AG09309 (cell line): ENCODE results near the gene CLRN3.

ENCODE experiments used
- DNase-seq: peaks from one replicate; pipeline ENCODE4 v3.0.0-alpha.2; 2010; ENCODE audit warnings: low read depth
- H3K4me3 ChIP-seq: 2 replicates; pipeline ENCODE4 v1.5.1; 2011; ENCODE audit warnings: mild to moderate bottlenecking, low read depth, low read length, moderate library complexity; ENCODE audit not compliant: control insufficient read depth
- TF ChIP-seq, protein P1 (sequence below): IDR thresholded peaks from 2 replicates; pipeline ENCODE4 v1.5.1; 2011; ENCODE audit warnings: mild to moderate bottlenecking, low read depth, low read length, inconsistent platforms; ENCODE audit not compliant: insufficient read depth, control insufficient read depth; ENCODE audit errors: missing control alignments

Gene CLRN3

GRCh38 chr10:127890216-127890615 is 2.5 kb downstream of the CLRN3 start:
- H3K4me3 ChIP-seq = no peak overlapping the region
- TF ChIP-seq, protein P1, sequence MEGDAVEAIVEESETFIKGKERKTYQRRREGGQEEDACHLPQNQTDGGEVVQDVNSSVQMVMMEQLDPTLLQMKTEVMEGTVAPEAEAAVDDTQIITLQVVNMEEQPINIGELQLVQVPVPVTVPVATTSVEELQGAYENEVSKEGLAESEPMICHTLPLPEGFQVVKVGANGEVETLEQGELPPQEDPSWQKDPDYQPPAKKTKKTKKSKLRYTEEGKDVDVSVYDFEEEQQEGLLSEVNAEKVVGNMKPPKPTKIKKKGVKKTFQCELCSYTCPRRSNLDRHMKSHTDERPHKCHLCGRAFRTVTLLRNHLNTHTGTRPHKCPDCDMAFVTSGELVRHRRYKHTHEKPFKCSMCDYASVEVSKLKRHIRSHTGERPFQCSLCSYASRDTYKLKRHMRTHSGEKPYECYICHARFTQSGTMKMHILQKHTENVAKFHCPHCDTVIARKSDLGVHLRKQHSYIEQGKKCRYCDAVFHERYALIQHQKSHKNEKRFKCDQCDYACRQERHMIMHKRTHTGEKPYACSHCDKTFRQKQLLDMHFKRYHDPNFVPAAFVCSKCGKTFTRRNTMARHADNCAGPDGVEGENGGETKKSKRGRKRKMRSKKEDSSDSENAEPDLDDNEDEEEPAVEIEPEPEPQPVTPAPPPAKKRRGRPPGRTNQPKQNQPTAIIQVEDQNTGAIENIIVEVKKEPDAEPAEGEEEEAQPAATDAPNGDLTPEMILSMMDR = no peak
- DNase-seq = no peak

GRCh38 chr10:127889605-127890195 is 3.0 kb downstream of the CLRN3 start:
- H3K4me3 ChIP-seq = no peak overlapping the region
- no peak for DNase-seq
- TF ChIP-seq, protein P1 = no peak

- no peak overlapping the region for H3K4me3 ChIP-seq
- TF ChIP-seq, protein P1 = no peak
- no peak for DNase-seq
Observed at GRCh38 chr10:127888521-127889312, 4.0 kb downstream of the CLRN3 start.

DNA sequence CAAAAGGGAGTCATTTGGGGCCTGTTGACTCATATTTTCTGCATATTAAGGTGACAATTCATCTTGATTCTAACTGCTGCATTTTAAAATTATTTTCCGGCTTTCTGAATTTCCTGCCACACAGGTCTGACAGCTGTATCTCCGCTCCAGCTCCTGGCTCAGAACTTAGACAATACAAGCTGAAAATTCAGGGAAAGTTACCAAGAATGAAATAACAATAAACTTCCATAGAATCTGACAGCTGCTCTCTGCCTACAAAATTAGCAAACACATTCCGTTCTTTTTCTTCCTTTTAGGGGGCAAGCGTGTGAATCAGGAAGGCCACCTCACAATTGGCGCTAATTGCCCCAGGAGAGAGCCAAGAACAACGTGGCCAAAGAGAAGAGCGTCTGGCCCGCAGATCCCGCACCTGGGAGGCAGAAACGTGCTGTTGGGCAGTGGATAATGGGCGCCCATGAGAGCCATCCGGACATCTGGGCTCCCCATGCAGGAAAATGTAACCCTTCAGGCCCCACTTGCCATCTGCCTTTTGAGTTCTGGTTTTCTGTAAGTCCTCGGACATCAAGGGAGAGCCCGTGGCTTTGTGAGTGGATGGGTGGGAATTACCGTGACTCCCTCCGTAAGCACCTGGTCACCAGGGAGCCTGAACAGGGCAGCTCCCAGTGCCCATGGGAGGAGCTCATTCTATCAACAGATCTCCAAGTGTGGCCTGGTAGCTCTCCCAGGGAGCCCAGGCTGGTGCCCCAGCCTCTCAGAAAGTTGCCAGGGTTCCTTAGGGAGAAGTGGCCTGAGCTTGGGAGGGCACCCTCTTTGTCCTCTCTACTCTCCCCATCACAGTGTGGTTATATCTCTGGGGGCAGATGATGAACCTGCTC is 5.0 kb downstream of the CLRN3 start:
- TF ChIP-seq, protein P1 = no peak
- no peak overlapping the region for H3K4me3 ChIP-seq
- DNase-seq = no peak

DNA sequence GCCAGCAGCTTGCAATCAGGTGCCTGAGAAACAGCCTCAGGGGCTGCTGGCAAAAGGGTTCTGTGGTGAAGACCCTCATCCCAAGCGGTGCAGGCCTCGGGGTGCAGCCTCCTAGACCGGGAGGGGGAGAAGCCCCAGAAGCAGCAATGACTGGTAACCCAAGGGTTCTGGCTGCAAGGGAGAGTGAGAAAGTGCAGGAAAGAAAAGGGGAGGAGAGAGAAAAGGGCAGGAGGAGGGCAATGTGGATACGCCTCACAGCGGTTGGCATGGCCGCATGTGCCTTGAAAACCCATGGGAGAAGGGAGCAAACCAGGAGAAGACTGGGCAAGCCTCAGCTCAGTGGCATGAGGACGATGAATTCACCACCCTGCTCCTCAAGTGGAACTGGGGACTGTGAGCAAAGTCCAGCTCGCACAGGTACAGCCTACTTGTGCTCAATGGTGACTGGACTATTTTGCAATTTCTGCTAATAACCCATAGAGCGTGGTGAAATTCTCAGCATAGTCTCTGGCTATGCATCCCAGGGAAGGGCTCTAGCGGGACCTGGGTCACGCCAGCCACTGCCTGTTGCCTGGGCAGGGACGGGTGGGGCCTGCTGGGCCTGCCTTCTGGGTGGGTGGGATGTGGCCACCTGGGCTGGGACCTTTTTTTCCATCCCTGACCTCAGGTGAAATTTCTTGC is 6.2 kb downstream of the CLRN3 start:
- TF ChIP-seq, protein P1 = no peak
- H3K4me3 ChIP-seq = no peak overlapping the region
- DNase-seq = no peak

GRCh38 chr10:127884501-127884900 is 8.2 kb downstream of the CLRN3 start:
- H3K4me3 ChIP-seq = no peak overlapping the region
- DNase-seq = no peak
- TF ChIP-seq, protein P1 = no peak
